GM21717 (cell line): ENCODE data around the gene PAQR8.
A peak's percentile ranks its signal among the peaks of the same experiment; 100 is the strongest.

Source experiments
- ATAC-seq: cut with Tn5 transposase; IDR thresholded peaks from one replicate; pipeline ENCODE4 v1.9.1; 2021; ENCODE audit warnings: mild to moderate bottlenecking, moderate library complexity; ENCODE audit not compliant: unreplicated experiment

PAQR8 gene, protein sequence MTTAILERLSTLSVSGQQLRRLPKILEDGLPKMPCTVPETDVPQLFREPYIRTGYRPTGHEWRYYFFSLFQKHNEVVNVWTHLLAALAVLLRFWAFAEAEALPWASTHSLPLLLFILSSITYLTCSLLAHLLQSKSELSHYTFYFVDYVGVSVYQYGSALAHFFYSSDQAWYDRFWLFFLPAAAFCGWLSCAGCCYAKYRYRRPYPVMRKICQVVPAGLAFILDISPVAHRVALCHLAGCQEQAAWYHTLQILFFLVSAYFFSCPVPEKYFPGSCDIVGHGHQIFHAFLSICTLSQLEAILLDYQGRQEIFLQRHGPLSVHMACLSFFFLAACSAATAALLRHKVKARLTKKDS

DNA sequence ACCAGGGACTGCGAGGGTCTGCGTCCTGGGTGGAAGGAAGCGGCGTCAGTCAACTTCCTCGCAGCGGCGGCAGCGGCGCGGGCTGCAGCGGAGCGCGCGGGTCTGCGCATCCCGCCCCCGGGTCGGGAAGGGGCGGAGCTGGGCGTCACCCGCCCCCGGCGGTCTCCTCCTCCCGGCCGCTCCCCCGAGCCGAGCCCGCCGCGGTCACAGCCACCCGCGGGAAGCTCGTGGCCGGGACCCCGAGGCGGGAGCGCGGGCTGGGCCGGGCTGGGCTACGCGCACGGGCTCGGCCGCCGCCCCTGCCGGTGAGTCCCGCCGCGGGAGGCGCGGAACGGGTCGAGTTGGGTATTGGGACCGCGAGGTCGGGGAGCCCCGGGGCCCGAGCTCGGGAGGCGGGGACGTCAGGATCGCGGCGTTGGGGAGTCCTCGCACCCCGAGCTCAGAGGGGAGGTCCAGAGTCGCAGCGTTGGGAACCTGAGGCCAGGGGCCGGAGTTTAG lies at the start of gene PAQR8:
TSS of gene PAQR8 (plus strand) at position 207 of the 498 bp plus-strand sequence. CDS start 41,063 bp downstream, outside the sequence.
- ATAC-seq = peak; percentile 82

DNA sequence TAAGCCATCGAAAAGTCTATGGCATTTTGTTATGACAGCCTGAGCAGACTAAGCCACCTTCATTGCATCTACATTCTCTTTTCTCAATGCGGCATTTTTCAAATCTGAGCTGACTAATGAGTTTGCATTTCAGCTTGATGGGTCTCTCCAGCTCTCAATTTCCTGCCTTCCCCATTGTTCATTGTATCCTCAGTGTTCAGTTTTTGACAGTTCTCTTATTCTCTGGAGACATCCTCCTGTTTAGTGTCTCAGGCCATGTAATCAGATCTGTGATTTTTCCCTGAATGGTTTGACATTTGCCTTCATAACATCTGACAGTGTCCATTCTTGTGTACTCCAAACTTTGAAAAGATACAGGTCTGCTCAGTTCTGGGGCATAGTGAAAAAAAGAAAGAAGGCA lies 49.5 kb upstream of the PAQR8 start:
- no peak for ATAC-seq

DNA sequence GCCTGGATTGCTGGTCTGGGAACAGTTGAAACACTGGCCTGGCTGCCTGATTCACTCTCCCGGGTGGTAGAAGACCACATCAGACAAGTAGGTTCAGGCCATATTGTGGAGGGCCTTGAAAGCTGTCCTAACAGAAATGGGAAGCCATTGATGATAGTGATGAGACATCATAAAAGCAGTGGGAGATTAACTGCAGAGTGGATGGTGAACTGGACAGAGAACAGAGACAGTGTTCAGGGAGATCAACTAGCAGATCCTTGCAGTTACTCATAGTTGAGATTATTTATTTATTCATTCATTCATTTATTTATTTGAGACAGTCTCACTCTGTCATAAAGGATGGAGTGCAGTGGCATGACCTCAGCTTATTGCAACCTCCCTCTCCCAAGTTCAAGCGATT lies 47.2 kb upstream of the PAQR8 start:
- ATAC-seq = no peak

GRCh38 chr6:52317211-52317610 lies 44.7 kb upstream of the PAQR8 start:
- no peak for ATAC-seq

- ATAC-seq = peak; percentile 99
Measured at GRCh38 chr6:52317841-52318581, 43.9 kb upstream of the PAQR8 start.

DNA sequence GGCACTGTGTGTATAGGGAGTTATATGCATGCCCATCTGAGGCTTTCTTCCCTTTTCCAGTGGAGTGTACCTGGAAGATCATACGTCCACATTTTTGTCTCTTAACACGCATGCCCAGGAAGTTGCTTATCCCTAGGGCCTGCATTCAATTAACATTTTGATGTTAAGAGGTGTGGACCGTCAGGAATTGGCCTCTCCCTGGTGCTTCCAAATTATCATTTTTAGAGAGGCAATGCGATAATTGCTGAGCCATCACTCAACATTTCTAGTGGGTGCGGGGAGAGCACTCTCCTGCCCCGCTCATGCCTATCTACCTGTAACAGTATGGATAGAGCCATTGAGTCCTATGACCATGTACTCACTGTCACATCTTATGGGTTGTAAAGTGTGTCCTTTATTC lies 37.8 kb upstream of the PAQR8 start:
- no peak for ATAC-seq

- ATAC-seq = no peak
Measured at GRCh38 chr6:52325695-52326471, 36.1 kb upstream of the PAQR8 start.

DNA sequence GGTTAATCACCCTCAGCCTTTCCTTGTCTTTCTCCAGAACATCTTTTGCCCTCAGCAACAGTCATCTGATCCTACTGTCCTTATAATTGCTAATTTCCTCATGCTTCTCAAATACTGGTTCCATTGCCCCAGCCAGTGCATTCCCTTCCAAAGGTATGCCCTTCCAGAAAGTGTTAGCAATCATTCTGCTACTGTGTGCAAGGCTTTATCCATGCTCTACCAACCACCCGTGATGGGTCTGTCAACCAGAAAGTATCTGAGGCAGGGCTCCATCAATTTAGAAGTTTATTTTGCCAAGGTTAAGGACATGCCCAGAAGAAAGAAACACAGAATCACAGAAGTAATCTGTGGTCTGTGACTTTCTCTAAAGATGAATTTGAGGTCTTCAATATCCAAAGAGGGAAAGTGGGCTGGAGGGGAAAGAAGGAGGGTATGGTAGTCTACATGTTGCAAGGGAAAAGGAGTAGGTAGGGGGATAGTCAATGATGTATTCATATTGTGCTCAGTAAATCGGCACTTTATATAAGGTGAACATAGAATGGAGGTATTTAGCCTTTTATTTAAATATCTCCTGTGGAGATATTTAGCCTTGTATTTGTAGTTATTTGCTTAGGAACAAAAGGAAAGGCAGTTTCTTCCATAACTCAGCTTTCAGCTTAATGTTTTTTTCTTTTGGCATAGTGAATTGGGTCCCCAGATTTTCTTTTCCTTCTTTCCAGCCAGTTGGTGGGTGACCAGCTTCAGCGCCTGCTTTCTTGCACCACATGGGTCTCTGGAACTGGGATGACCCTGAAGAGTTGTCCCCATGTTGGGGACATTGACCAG lies 35.2 kb upstream of the PAQR8 start:
- no peak for ATAC-seq

DNA sequence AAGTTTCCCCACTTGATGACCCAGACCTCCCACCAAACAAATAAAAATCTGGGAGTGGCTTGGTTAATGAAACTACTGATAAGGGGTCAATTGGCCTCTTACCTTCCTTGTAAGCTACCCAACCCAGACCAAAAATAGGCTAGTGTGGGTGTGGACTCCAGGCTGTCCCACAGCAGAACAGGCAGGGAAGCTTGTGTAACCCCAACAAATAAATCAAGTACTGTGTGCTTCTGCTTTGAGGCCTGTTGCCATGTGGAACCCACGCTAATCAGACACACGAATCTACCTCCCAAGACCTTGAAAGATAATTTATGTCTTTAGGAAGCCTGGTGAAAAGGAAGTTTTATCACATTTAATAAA lies 33.7 kb upstream of the PAQR8 start:
- ATAC-seq = no peak

DNA sequence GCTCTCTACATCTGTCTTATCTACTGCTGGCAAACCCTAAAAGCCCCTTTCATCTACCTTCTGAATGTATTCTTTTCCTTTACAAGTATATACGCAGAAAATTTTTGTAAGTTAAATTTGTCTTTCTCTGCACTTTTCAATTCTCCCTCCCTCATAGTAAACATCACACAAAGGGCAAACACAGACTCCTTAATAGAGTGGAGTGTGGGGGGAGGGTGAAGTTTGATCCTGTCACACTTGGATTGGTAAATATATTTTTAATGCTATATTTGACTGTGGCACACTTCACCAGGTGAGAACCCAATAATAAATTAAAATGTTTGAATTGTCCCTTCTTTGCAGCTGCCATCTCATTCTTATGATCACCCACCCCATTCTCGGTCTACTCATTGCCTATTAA lies 33.2 kb upstream of the PAQR8 start:
- no peak for ATAC-seq

DNA sequence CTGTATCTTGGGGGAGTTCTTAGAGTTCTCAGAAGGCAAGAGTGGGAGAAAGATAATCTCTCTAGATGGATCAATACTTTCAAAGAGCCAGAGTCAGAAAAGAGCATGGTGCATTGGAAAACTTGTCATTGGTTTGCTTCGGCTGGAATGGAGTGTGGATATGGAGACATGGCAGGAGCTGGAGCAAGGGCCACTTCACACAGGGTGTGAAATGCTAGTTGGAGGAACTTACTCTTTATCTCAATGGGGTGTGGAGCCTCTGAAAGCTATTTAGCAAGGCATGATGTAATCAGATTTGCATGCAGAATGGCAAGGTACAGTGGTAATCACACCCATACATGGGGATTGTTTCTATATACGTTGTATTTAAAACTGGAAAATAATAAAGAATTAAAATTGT lies 31.5 kb upstream of the PAQR8 start:
- no peak for ATAC-seq

DNA sequence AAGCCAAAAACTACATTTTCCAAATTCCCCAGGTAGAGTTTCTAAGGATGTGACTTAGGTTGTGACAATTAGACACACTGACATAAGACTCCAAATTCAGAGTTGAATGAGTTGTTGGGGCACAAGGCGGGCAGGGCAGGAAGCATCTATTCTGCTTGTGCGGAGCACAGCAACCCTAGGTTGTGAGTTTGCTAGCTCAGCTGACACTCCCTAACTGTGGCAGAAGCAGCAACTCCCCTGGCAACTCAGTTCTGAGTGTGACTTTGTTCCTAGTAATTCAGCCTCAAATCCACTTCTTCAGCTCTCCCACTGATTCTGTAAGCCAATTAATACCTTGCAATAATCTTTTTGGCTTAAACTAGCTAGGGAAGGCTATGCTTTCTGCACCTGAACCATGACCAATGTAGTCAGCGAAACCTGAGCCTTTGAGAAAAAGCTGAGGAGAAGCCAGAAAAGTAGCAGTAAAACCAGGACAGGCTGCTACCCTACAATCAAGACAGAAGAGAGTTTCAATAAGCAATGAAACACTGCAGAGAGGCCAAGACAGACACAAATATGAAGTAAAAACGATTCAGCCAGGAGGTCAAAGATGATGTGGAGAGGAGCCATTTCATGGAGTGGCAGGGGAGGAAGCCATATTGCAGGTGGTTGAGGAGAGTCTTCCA lies 30.0 kb upstream of the PAQR8 start:
- ATAC-seq = no peak

- no peak for ATAC-seq
Measured at GRCh38 chr6:52333840-52334200, 28.1 kb upstream of the PAQR8 start.

DNA sequence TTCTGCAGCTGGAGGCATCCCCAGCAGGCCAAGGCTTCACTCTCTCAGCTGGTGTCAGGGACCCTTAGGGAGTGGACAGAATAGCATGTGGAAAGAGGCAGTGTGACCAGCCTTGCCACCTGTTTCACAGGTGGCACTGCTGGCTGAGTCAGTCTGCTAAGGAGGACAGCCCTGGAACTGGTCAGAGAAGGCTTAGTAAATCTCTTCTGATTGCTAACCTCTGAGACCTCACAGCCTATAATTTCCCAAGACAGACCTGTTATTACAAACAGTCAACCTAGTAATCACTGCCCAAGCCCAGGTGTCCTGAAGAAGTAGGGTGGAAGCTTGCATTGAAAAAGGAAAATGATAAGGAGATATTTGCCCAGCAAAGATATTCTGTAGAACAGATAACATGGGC lies 26.4 kb upstream of the PAQR8 start:
- no peak for ATAC-seq

DNA sequence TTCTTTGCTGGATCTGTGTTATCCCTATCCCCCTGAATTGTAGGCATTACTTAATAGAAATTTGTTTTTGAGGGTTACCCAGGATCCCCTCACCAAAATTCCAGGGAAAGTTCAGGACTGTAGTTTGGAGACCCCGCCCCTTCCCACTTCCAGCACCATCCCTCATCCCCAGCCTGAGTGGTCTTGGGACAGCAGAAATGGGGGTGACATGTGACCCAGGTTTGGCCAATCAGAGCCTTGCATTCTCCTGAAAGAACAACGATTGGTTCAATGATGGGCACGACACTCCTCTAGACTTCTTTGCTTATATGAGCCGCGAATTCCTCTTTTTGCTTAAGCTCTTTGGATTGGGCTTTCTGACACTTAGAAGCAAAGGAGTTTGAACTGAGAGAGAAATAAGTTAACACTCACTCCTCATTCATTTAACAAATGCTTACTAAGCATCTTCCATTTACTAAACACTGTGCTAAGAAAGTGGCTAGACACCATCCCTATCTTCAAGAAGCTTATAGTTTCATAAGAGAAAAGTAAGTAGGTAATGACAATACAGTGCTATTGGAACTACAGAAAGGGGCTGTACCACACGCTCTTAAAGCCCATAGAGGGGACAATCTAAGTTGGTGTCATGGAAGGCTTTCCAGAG lies 24.9 kb upstream of the PAQR8 start:
- no peak for ATAC-seq

DNA sequence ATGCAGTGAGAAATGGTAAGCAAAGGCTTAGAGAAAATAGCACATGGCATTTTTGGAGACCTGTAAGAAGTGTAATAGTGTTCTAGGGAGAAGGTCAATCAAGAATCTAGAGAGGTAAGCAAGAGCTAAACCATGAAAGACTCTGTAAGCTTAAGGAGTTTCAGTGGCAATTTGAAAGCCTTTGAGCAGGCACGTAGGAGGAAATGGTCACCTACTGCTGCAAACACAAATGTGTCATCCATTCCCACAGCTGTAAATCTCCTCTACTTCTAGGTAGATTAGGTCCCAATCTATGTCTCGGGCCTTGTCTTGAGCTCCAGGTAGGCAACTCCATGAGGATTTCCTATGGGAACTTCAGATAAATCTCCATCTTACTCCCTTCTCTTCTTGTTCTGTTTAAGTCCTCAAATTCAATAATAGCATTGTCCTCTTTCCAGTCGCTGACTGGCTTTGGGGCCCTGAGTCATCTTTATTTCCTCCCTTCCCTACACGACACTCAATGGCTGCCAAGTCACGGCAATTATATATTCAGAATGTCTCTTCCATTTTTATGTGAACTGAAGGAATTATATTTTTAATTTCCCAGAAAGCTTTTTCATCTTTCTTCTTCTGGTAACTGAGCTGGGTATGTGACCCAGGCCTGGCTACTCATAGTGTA lies 24.2 kb upstream of the PAQR8 start:
- ATAC-seq = no peak

DNA sequence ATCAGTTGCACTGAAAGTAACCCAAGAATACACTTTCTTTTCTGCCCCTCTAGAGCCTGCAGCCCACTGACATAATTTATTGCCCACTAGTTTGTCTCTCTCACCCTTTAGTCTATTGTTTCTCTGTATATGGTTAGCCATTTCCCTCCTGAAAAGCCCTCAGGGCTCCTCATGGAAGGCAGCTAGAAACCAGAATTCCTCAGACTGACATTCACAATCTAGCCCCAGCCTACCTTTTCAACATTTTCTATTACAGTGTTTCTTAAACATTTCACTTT lies 21.4 kb upstream of the PAQR8 start:
- no peak for ATAC-seq

DNA sequence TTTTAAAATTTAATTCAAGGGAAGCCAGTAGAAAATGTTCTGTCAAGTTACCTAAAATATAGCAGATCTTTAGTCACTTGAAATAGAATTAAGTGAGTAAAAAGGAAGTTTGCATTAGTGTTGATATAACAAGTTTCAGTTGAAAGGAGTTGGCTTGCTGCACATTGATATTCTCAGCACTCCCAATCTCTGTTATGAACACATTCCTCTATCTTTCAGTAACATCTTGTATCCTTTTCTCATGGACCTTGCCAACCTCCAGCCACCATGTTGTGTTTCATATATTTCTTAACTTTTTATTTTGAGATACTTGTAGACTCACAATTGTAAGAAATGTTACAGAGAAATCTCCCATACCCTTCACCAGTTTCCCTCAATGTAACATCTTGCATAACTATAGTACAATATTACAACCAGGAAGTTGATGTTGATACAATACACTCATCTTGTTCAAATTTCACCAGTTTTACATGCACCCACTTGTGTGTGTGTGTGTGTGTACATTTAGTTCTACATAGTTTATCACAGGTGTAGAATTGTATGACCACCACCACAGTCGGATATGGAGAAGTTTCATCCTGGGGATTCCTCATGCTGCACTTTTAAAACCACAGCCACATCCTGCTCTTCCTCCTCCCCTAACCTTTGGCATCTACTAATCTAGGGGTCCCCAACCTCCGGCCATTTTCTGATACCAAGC lies 20.2 kb upstream of the PAQR8 start:
- no peak for ATAC-seq

GRCh38 chr6:52345311-52345710 lies 16.6 kb upstream of the PAQR8 start:
- no peak for ATAC-seq
